ENCODE measurements around the gene TRAK2.
A peak's percentile ranks its signal among the peaks of the same experiment; 100 is the strongest.

The TRAK2 gene

DNA sequence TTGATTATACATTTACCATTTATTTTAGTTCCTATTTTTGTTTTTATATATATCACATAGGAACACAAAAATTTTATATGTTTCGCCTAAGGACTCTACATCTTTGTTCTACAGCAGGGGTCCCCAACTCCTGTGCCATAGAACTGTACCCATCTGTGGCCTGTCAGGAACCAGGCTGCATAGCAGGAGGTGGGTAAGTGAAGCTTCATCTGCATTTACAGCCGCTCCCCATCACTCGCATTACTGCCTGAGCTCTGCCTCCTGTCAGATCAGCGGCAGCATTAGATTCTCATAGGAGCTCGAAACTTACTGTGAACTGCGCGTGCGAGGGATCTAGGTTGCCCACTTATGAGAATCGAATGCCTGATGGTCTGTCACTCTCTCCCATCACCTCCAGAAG is 25.3 kb downstream of the TRAK2 start:
- H3K27ac ChIP-seq: no peak overlapping the region
- H3K27me3 ChIP-seq (replicated peaks): no peaks in the 10 kb centered on the region
- TF ChIP-seq, protein P1, sequence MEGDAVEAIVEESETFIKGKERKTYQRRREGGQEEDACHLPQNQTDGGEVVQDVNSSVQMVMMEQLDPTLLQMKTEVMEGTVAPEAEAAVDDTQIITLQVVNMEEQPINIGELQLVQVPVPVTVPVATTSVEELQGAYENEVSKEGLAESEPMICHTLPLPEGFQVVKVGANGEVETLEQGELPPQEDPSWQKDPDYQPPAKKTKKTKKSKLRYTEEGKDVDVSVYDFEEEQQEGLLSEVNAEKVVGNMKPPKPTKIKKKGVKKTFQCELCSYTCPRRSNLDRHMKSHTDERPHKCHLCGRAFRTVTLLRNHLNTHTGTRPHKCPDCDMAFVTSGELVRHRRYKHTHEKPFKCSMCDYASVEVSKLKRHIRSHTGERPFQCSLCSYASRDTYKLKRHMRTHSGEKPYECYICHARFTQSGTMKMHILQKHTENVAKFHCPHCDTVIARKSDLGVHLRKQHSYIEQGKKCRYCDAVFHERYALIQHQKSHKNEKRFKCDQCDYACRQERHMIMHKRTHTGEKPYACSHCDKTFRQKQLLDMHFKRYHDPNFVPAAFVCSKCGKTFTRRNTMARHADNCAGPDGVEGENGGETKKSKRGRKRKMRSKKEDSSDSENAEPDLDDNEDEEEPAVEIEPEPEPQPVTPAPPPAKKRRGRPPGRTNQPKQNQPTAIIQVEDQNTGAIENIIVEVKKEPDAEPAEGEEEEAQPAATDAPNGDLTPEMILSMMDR (IDR thresholded peaks at IDR 0.05; ENCODE audit: low read depth, low read length, missing control alignments): no peak
- in situ Hi-C loops (cut with HindIII; ENCODE audit: low pct_ligation_motif_present, low sequenced_read_pairs): no loop called here
- no peaks in the 10 kb centered on the region for H3K36me3 ChIP-seq (replicated peaks)
- no peak overlapping the region for H3K4me3 ChIP-seq (ENCODE audit: low read depth, low read length)
- no peak for DNase-seq

DNA sequence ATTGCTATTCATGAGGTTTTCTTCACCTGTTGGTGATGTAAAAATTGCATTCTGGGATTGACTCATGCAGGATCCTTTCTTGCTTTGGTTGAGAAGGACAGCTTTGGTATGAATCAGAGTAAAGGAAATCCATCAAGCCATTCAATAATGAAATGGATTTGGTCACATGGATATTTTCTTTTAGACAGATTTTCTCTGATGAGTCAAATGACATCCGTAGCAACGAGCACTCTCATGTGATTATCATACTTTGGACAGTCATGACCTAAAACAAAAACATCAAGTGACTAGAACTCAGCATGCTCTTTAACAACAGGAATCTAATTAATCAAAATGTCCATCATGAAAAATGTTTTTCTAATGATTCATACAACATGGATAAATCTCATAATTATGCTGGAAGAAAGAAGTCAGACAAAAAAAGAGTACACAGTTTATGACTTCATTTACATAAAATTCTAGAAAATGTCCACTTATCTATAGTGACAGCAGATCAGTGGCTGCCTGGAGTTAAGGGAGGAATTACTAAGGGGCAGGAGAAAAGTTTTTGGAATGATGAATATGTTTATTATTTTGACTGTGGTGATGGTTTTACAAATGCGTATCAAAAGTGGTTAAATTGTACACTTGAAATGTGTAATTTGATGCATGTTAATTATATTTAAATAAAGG is 30.7 kb downstream of the TRAK2 start:
- in situ Hi-C loops (cut with HindIII; ENCODE audit: low pct_ligation_motif_present, low sequenced_read_pairs): no loop called here
- peak; percentile 59 for DNase-seq
- Histone ChIP-seq H3K27ac (peak overlapping the region; percentile 67), H3K36me3 (replicated peaks) (peaks cover 3% of the 10 kb centered on the region), H3K4me3 (ENCODE audit: low read depth, low read length) (no peak overlapping the region), H3K27me3 (replicated peaks) (no peaks in the 10 kb centered on the region)
- TF ChIP-seq, protein P1 (IDR thresholded peaks at IDR 0.05; ENCODE audit: low read depth, low read length, missing control alignments): no peak

DNA sequence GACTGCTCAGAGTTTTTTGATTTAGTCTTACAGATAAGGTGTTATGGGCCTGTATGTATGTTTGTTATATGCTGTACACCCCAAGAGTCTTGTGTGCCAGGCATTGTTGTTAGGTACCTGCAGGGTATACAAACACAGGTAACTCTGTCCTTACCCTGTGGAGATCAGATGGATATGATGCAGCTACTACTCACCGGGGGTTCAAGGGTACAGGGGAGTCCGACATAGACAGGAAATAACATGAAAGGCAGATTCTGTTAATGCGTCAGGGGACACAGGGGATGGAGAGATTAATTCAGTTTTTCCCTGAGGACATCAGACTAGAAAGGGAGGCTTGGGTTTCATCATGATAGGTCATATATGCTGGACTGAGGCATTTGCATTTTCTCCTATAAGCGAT is 31.3 kb downstream of the TRAK2 start:
- TF ChIP-seq, protein P1 (IDR thresholded peaks at IDR 0.05; ENCODE audit: low read depth, low read length, missing control alignments): no peak
- Histone ChIP-seq H3K4me3 (ENCODE audit: low read depth, low read length) (no peak overlapping the region), H3K36me3 (replicated peaks) (peaks cover 3% of the 10 kb centered on the region), H3K27me3 (replicated peaks) (no peaks in the 10 kb centered on the region), H3K27ac (peak overlapping the region; percentile 67)
- no peak for DNase-seq
- in situ Hi-C loops (cut with HindIII; ENCODE audit: low pct_ligation_motif_present, low sequenced_read_pairs): no loop called here

DNA sequence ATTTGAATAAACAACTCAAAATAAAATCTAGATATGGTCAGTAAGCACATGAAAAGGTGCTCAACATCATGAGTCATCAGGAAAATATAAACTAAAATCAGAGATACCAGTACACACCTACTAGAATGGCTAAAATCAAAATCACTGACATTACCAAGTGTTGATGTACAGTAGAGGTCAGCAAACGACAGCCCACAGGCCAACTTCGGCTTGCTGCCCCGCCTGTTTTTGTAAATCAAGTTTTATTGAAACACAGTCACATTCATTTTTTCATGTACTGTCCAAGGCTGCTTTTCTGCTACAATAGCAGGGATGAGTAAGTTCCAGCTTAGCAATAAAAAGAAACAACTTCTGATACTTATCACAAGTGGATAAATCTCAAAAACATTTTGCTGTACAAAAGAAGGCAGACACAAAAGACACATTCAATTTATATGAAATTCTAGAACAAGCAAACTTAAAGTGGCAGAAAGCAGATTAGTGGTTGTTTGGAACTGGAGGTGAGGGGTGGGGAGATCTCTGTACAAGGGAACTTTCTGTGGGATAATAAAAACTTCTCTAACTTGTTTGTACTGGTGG is 32.1 kb downstream of the TRAK2 start:
- peak overlapping the region; percentile 67 for H3K27ac ChIP-seq
- TF ChIP-seq, protein P1 (IDR thresholded peaks at IDR 0.05; ENCODE audit: low read depth, low read length, missing control alignments): no peak
- H3K27me3 ChIP-seq (replicated peaks): no peaks in the 10 kb centered on the region
- no peak for DNase-seq
- H3K36me3 ChIP-seq (replicated peaks): peaks cover 3% of the 10 kb centered on the region
- in situ Hi-C loops (cut with HindIII; ENCODE audit: low pct_ligation_motif_present, low sequenced_read_pairs): no loop called here
- no peak overlapping the region for H3K4me3 ChIP-seq (ENCODE audit: low read depth, low read length)

DNA sequence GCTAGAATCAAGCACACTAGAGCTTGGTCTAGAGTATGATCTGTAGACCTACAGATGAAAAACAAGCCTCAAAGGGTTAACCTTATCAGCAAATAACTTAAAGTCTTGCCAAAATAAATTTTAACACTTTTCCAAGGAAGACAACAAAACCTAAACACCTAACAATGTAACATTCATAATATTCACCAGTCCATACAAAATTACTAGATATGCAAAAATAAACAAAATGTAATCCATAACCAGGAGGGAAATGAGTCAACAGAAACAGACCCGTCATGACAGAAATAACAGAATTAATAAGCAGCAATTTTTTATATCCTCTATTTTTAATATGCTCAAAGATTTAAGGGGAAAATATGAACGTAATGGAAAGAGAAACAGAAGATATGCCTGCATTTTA is 36.1 kb downstream of the TRAK2 start:
- H3K36me3 ChIP-seq (replicated peaks): peaks cover 3% of the 10 kb centered on the region
- no peak overlapping the region for H3K27ac ChIP-seq
- in situ Hi-C loops (cut with HindIII; ENCODE audit: low pct_ligation_motif_present, low sequenced_read_pairs): no loop called here
- TF ChIP-seq, protein P1 (IDR thresholded peaks at IDR 0.05; ENCODE audit: low read depth, low read length, missing control alignments): no peak
- H3K27me3 ChIP-seq (replicated peaks): no peaks in the 10 kb centered on the region
- no peak for DNase-seq
- H3K4me3 ChIP-seq (ENCODE audit: low read depth, low read length): no peak overlapping the region

All from brain microvascular endothelial cell (primary cell).